MM.1S (cell line): ENCODE measurements around the gene TFDP2.
A peak's percentile ranks its signal among the peaks of the same experiment; 100 is the strongest.

Experiments
- DNase-seq: peaks from one replicate; pipeline ENCODE4 v3.0.0-alpha.2; 2015
- H2AFZ ChIP-seq: fragments of 300-600 bp; sonication (generic); 2 replicates; pipeline ENCODE4 v1.6.0; 2016; ENCODE audit warnings: antibody characterized with exemption, low read length
- H3F3A ChIP-seq: fragments of 300-600 bp; sonication (generic); 2 replicates; pipeline ENCODE4 v1.6.1; 2016; ENCODE audit warnings: mild to moderate bottlenecking, antibody characterized with exemption, low read length, moderate library complexity, mixed read lengths; ENCODE audit not compliant: insufficient read depth
- H3K27ac ChIP-seq: fragments of 300-600 bp; sonication (generic); 2 replicates; pipeline ENCODE4 v1.5.1; 2016; ENCODE audit warnings: mild to moderate bottlenecking, low read length
- H3K27me3 ChIP-seq: fragments of 300-600 bp; sonication (generic); replicated peaks from 2 replicates; pipeline ENCODE4 v1.6.0; 2016; ENCODE audit warnings: low read length; ENCODE audit not compliant: insufficient read depth
- H3K36me3 ChIP-seq: fragments of 300-600 bp; sonication (generic); replicated peaks from 2 replicates; pipeline ENCODE4 v1.6.1; 2016; ENCODE audit warnings: mild to moderate bottlenecking, low read length, mixed read lengths; ENCODE audit not compliant: insufficient read depth
- H3K4me1 ChIP-seq: fragments of 300-600 bp; sonication (generic); 2 replicates; pipeline ENCODE4 v1.6.1; 2016; ENCODE audit warnings: low read length, mixed read lengths
- H3K4me2 ChIP-seq: fragments of 300-600 bp; sonication (generic); 2 replicates; pipeline ENCODE4 v1.6.0; 2016; ENCODE audit warnings: low read depth, low read length
- H3K4me3 ChIP-seq: fragments of 300-600 bp; sonication (generic); 2 replicates; pipeline ENCODE4 v1.5.1; 2016; ENCODE audit warnings: low read length, mixed read lengths
- H3K79me2 ChIP-seq: fragments of 300-600 bp; sonication (generic); 2 replicates; pipeline ENCODE4 v1.6.1; 2016; ENCODE audit warnings: mixed run types, low read length, mixed read lengths
- H3K9ac ChIP-seq: fragments of 300-600 bp; sonication (generic); 2 replicates; pipeline ENCODE4 v1.6.1; 2016; ENCODE audit warnings: low read length, mixed read lengths
- H3K9me2 ChIP-seq: fragments of 300-600 bp; sonication (generic); replicated peaks from 2 replicates; pipeline ENCODE4 v1.6.1; 2016; ENCODE audit warnings: mild to moderate bottlenecking, low read length, mixed read lengths; ENCODE audit not compliant: insufficient read depth
- H3K9me3 ChIP-seq: fragments of 300-600 bp; sonication (generic); replicated peaks from 2 replicates; pipeline ENCODE4 v1.6.1; 2016; ENCODE audit warnings: mild to moderate bottlenecking, low read length, mixed read lengths; ENCODE audit not compliant: insufficient read depth
- H4K20me1 ChIP-seq: fragments of 300-600 bp; sonication (generic); 2 replicates; pipeline ENCODE4 v1.6.1; 2016; ENCODE audit warnings: mild to moderate bottlenecking, low read length, moderate library complexity, mixed read lengths; ENCODE audit not compliant: insufficient read depth
- EZH2 ChIP-seq: fragments of 300-600 bp; sonication (generic); optimal IDR thresholded peaks from 2 replicates; pipeline ENCODE3; 2017; ENCODE audit warnings: low read depth, mild to moderate bottlenecking, antibody characterized with exemption, low read length, mixed read lengths
- EZH2phosphoT487 ChIP-seq: fragments of 300-600 bp; sonication (generic); IDR thresholded peaks from 2 replicates; pipeline ENCODE4 v1.6.1; 2018; ENCODE audit warnings: antibody characterized with exemption, low read length
- TF ChIP-seq, protein P1 (sequence below): fragments of 300-600 bp; sonication (generic); IDR thresholded peaks from 2 replicates; pipeline ENCODE4 v1.5.1; 2016; ENCODE audit warnings: antibody characterized with exemption, low read length, mixed read lengths

Gene TFDP2

GRCh38 chr3:141998669-141999290 is 150.6 kb downstream of the TFDP2 start:
- H3K27me3 ChIP-seq: no peaks in the 10 kb centered on the region
- no peak overlapping the region for H3K4me3 ChIP-seq
- no peaks in the 10 kb centered on the region for H4K20me1 ChIP-seq
- H3K9me2 ChIP-seq: no peaks in the 10 kb centered on the region
- no peak overlapping the region for H3K9ac ChIP-seq
- no peak overlapping the region for H3K4me2 ChIP-seq
- TF ChIP-seq EZH2: no peak
- TF ChIP-seq, protein P1, sequence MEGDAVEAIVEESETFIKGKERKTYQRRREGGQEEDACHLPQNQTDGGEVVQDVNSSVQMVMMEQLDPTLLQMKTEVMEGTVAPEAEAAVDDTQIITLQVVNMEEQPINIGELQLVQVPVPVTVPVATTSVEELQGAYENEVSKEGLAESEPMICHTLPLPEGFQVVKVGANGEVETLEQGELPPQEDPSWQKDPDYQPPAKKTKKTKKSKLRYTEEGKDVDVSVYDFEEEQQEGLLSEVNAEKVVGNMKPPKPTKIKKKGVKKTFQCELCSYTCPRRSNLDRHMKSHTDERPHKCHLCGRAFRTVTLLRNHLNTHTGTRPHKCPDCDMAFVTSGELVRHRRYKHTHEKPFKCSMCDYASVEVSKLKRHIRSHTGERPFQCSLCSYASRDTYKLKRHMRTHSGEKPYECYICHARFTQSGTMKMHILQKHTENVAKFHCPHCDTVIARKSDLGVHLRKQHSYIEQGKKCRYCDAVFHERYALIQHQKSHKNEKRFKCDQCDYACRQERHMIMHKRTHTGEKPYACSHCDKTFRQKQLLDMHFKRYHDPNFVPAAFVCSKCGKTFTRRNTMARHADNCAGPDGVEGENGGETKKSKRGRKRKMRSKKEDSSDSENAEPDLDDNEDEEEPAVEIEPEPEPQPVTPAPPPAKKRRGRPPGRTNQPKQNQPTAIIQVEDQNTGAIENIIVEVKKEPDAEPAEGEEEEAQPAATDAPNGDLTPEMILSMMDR: peak; percentile 41
- no peak for TF ChIP-seq EZH2phosphoT487
- no peaks in the 10 kb centered on the region for H3F3A ChIP-seq
- H3K79me2 ChIP-seq: no peaks in the 10 kb centered on the region
- H3K27ac ChIP-seq: no peak overlapping the region
- H3K9me3 ChIP-seq: no peaks in the 10 kb centered on the region
- no peaks in the 10 kb centered on the region for H3K4me1 ChIP-seq
- peak; percentile 15 for DNase-seq
- H3K36me3 ChIP-seq: no peaks in the 10 kb centered on the region
- H2AFZ ChIP-seq: no peak overlapping the region

- Histone ChIP-seq H3K27me3 (no peaks in the 10 kb centered on the region), H3F3A (no peaks in the 10 kb centered on the region), H4K20me1 (no peaks in the 10 kb centered on the region), H3K4me3 (no peak overlapping the region), H3K79me2 (no peaks in the 10 kb centered on the region), H3K9me3 (no peaks in the 10 kb centered on the region), H3K36me3 (no peaks in the 10 kb centered on the region), H2AFZ (no peak overlapping the region), H3K27ac (no peak overlapping the region), H3K4me2 (no peak overlapping the region), H3K9me2 (no peaks in the 10 kb centered on the region), H3K9ac (no peak overlapping the region), H3K4me1 (peaks cover 3% of the 10 kb centered on the region; the same call in 1 of the 2 replicates)
- no peak for TF ChIP-seq EZH2phosphoT487
- TF ChIP-seq EZH2: no peak
- TF ChIP-seq, protein P1: no peak
- no peak for DNase-seq
Observed at GRCh38 chr3:141996437-141996836, 152.9 kb downstream of the TFDP2 start.

GRCh38 chr3:141994856-141995255 is 154.5 kb downstream of the TFDP2 start:
- no peak overlapping the region for H2AFZ ChIP-seq
- H3K4me1 ChIP-seq: peaks cover 3% of the 10 kb centered on the region; the same call in 1 of the 2 replicates
- H3K36me3 ChIP-seq: no peaks in the 10 kb centered on the region
- H3K9ac ChIP-seq: no peak overlapping the region
- H4K20me1 ChIP-seq: no peaks in the 10 kb centered on the region
- H3K9me3 ChIP-seq: no peaks in the 10 kb centered on the region
- no peaks in the 10 kb centered on the region for H3K27me3 ChIP-seq
- no peak overlapping the region for H3K4me3 ChIP-seq
- no peak overlapping the region for H3K27ac ChIP-seq
- no peak for DNase-seq
- H3K79me2 ChIP-seq: no peaks in the 10 kb centered on the region
- no peaks in the 10 kb centered on the region for H3F3A ChIP-seq
- H3K9me2 ChIP-seq: no peaks in the 10 kb centered on the region
- H3K4me2 ChIP-seq: no peak overlapping the region
- TF ChIP-seq, protein P1: no peak
- TF ChIP-seq EZH2phosphoT487 (no peak), EZH2 (no peak)
